K562 (cell line): Measurements from ENCODE around the gene AFF1. TPM values are rescaled to one million over a fixed set of nuclear protein-coding genes. Genes with fewer than 3 reads are reported as not detected.
A peak's percentile ranks its signal among the peaks of the same experiment; 100 is the strongest.

ENCODE experiments used
- AFF4 ChIP-seq: sonication (generic); formaldehyde crosslinking; IDR thresholded peaks from 2 replicates; pipeline ENCODE4 v1.8.0; 2023; ENCODE audit warnings: mild to moderate bottlenecking, missing genetic modification reagents
- BCLAF1 ChIP-seq, 2 experiments: fragments of 450-650 bp in 1 of 2; IDR thresholded peaks; 2 replicates each; pipeline ENCODE4 v1.6.1; 2011 to 2017; ENCODE audit warnings: low read depth in 2 of 2, antibody characterized with exemption in 1 of 2, borderline replicate concordance in 1 of 2, low read length in 1 of 2, mild to moderate bottlenecking in 1 of 2, mixed read lengths in 1 of 2; ENCODE audit not compliant: control insufficient read depth in 1 of 2
- CBX1 ChIP-seq: sonication (generic); IDR thresholded peaks from 2 replicates; pipeline ENCODE4 v1.6.1; 2016; ENCODE audit warnings: antibody characterized with exemption, low read depth, mild to moderate bottlenecking
- CBX2 ChIP-seq: fragments of 200-600 bp; sonication (generic); IDR thresholded peaks from one replicate; pipeline ENCODE4 v1.6.1; 2012; ENCODE audit warnings: mild to moderate bottlenecking, low read length, inconsistent platforms; ENCODE audit not compliant: insufficient read depth, poor library complexity, severe bottlenecking
- FOSL1 ChIP-seq: fragments of 200-800 bp; sonication (Bioruptor generic); conservative IDR thresholded peaks from 2 replicates; pipeline ENCODE4 v1.6.1; 2016; ENCODE audit warnings: missing genetic modification characterization, missing compliant biosample characterization
- FUS ChIP-seq: fragments of 200-400 bp; formaldehyde crosslinking; optimal IDR thresholded peaks from 2 replicates; pipeline ENCODE3; 2017; ENCODE audit warnings: low read depth, low read length
- NFIC ChIP-seq: fragments of 450-650 bp; IDR thresholded peaks from 2 replicates; pipeline ENCODE4 v1.6.1; 2017; ENCODE audit warnings: mild to moderate bottlenecking, inconsistent platforms
- NONO ChIP-seq, 2 experiments: fragments of 200-400 bp in 1 of 2; fragments of 450-650 bp in 1 of 2; formaldehyde crosslinking in 1 of 2; IDR thresholded peaks; 2 replicates each; pipeline ENCODE4 v1.6.1; 2017; ENCODE audit warnings: low read depth in 2 of 2, mild to moderate bottlenecking in 2 of 2, moderate library complexity in 2 of 2, low read length in 1 of 2
- PHB ChIP-seq: fragments of 250-450 bp; sonication (Bioruptor Pico); IDR thresholded peaks from 2 replicates; pipeline ENCODE4 v1.5.0; 2021
- PKNOX1 ChIP-seq: fragments of 450-650 bp; IDR thresholded peaks from 2 replicates; pipeline ENCODE4 v1.6.1; 2016
- SMAD1 ChIP-seq: fragments of 150-350 bp; IDR thresholded peaks from 2 replicates; pipeline ENCODE4 v1.6.1; 2014; ENCODE audit warnings: low read length, low read depth; ENCODE audit not compliant: partially characterized antibody
- SREBF1 ChIP-seq: fragments of 150-350 bp; IDR thresholded peaks from 2 replicates; pipeline ENCODE4 v1.6.1; 2014; ENCODE audit warnings: antibody characterized with exemption, low read depth, low read length, borderline replicate concordance
- TCF7L2 ChIP-seq: fragments of 150-350 bp; IDR thresholded peaks from 2 replicates; pipeline ENCODE4 v1.6.1; 2016; ENCODE audit warnings: low read depth, mild to moderate bottlenecking, low read length, moderate library complexity
- ZBTB17 ChIP-seq: fragments of 450-650 bp; formaldehyde crosslinking; IDR thresholded peaks from 2 replicates; pipeline ENCODE4 v1.4.0; 2020; ENCODE audit warnings: mild to moderate bottlenecking
- ZNF717 ChIP-seq: fragments of 250-450 bp; sonication (Bioruptor Pico); IDR thresholded peaks from 2 replicates; pipeline ENCODE4 v1.5.0; 2021
- ZNF766 ChIP-seq: fragments of 200-800 bp; sonication (Bioruptor generic); conservative IDR thresholded peaks from 2 replicates; pipeline ENCODE4 v1.6.1; 2016; ENCODE audit warnings: missing genetic modification characterization, missing compliant biosample characterization
- polyA plus RNA-seq, 8 experiments: library from polyadenylated mRNA; depleted of rRNA in 4 of 8; stranded (reverse) in 5 of 8; unstranded in 3 of 8; fragments of >200 nt; fragmentation: Nextera tagmentation in 2 of 8; fragmentation: Illumina TruSeq in 1 of 8; extraction: Ambion mirVana in 2 of 8; extraction: Trizol in 1 of 8; gene quantifications; 2 replicates each; pipeline versions ENCODE4 v1.2.1 to v1.2.3, GENCODE V29; 2011 to 2014; ENCODE audit warnings: inconsistent platforms in 1 of 8, missing spikeins in 1 of 8
- total RNA-seq, 7 experiments: library from RNA; depleted of rRNA in 6 of 7; stranded (reverse); fragments of >200 nt in 6 of 7; fragmentation: Illumina TruSeq in 2 of 7; extraction: Trizol in 2 of 7; gene quantifications; 2 replicates each; pipeline versions ENCODE4 v1.2.1 to v1.2.3, GENCODE V29; 2011 to 2021; ENCODE audit warnings: low replicate concordance in 1 of 7
- TF ChIP-seq, protein P1 (sequence below), 2 experiments: fragments of 450-650 bp; IDR thresholded peaks; 2 replicates each; pipeline ENCODE4 v1.6.1; 2016

The AFF1 gene
- total and polyA plus RNA-seq, 9 of the 15 experiments (the other 6 are each of a cell fraction or from before 2014, with no cell fraction given): 4.1 to 47.5 (median 17.2) TPM

GRCh38 chr4:87006676-87007527, 72.1 kb downstream of the AFF1 start (continued):
- peak; percentile 46 for TF ChIP-seq ZNF766 (CRISPR knock-in tag)
- TF ChIP-seq, protein P1, sequence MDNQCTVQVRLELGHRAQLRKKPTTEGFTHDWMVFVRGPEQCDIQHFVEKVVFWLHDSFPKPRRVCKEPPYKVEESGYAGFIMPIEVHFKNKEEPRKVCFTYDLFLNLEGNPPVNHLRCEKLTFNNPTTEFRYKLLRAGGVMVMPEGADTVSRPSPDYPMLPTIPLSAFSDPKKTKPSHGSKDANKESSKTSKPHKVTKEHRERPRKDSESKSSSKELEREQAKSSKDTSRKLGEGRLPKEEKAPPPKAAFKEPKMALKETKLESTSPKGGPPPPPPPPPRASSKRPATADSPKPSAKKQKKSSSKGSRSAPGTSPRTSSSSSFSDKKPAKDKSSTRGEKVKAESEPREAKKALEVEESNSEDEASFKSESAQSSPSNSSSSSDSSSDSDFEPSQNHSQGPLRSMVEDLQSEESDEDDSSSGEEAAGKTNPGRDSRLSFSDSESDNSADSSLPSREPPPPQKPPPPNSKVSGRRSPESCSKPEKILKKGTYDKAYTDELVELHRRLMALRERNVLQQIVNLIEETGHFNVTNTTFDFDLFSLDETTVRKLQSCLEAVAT (IDR thresholded peaks at IDR 0.05): peak in 1 of 2 experiments; percentile 82; a peak in 2 of 4 replicates
- peak; percentile 95 for TF ChIP-seq AFF4 (CRISPR knock-in tag)
- peak; percentile 14 for TF ChIP-seq FUS
- TF ChIP-seq CBX1: peak; percentile 76; the same call in 1 of the 2 replicates
- peak; percentile 16; the same call in 1 of the 2 replicates for TF ChIP-seq ZNF717 (CRISPR knock-in tag)
- peak; percentile 66 for TF ChIP-seq NFIC
- TF ChIP-seq NONO (IDR thresholded peaks at IDR 0.05; ENCODE audit: low read depth in 2 of 2, low read length in 1 of 2): peak; percentile 97 to 99
- TF ChIP-seq CBX2: no peak
- peak; percentile 90 for TF ChIP-seq TCF7L2
- peak; percentile 96 for TF ChIP-seq PKNOX1
- TF ChIP-seq SREBF1: peak; percentile 5; the same call in 1 of the 2 replicates
- TF ChIP-seq FOSL1 (tag): peak; percentile 60; the same call in 1 of the 2 replicates
- peak; percentile 54; the same call in 1 of the 2 replicates for TF ChIP-seq ZBTB17 (CRISPR knock-in tag)
- peak; percentile 82 for TF ChIP-seq SMAD1
- TF ChIP-seq PHB (CRISPR knock-in tag): peak; percentile 57; the same call in 1 of the 2 replicates
- peak; percentile 59 to 95; a peak in 3 of 4 replicates for TF ChIP-seq BCLAF1 (IDR thresholded peaks at IDR 0.05; ENCODE audit: borderline replicate concordance in 1 of 2, control insufficient read depth in 1 of 2, low read depth in 2 of 2, low read length in 1 of 2)
